Adipose tissue (tissue), 3 donors: ENCODE data around the gene DENND1A. TPM values are rescaled to one million over a fixed set of nuclear protein-coding genes. Genes with fewer than 3 reads are reported as not detected.
"Not testable (repeated sequence)": the region's sequence is repeated elsewhere in the genome, so short reads cannot be mapped to it uniquely, and the experiment has no call there.

Experiments
- H3K27ac ChIP-seq: one replicate; pipeline ENCODE4 v1.5.1; 2013; ENCODE audit warnings: low read depth, low read length
- WGBS, 3 donors: extraction: QIAGEN DNeasy Blood & Tissue Kit; methylation state at CpG; one replicate each; pipeline ENCODE4 v1.1.7; 2013; 5-methylcytosine and 5-hydroxymethylcytosine counted together
- polyA plus RNA-seq, 3 donors: library from polyadenylated mRNA; stranded (reverse); fragments of 200-250 nt; gene quantifications; one replicate each; pipeline ENCODE4 v1.2.3, GENCODE V29; 2013
- donor health status: healthy with polysubstance abuse.
- donor health status: Bipolar disorder and iron deficiency.
- donor health status: healthy.

Gene DENND1A
- polyA plus RNA-seq, 3 donors: 3.3 to 12.9 (median 9.4) TPM

- 95 to 97% (median 97%) methylated on average over 22 of the region's 22 CpGs for WGBS, 3 donors
- no peak overlapping the region for H3K27ac ChIP-seq
Observed at GRCh38 chr9:123432331-123433236, 497.3 kb downstream of the DENND1A start.

GRCh38 chr9:123431581-123431980 lies 498.3 kb downstream of the DENND1A start:
- WGBS, 3 donors: 88 to 94% (median 89%) methylated on average over 2 of the region's 2 CpGs
- H3K27ac ChIP-seq: no peak overlapping the region

DNA sequence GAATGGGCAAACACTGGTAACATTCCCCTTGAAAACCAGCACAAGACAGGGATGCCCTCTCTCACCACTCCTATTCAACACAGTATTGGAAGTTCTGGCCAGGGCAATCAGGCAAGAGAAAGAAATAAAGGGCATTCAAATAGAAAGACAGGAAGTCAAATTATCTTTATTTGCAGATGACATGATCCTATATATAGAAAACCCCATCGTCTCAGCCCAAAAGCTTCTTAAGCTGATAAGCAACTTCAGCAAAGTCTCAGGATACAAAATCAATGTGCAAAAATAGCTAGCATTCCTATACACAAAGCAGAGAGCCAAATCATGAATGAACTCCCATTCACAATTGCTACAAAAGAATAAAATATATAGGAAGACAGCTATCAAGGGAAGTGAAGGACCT lies 501.5 kb downstream of the DENND1A start:
- 48 to 75% (median 67%) methylated on average over 1 of the region's 1 CpG for WGBS, 3 donors
- H3K27ac ChIP-seq: not testable (repeated sequence)

DNA sequence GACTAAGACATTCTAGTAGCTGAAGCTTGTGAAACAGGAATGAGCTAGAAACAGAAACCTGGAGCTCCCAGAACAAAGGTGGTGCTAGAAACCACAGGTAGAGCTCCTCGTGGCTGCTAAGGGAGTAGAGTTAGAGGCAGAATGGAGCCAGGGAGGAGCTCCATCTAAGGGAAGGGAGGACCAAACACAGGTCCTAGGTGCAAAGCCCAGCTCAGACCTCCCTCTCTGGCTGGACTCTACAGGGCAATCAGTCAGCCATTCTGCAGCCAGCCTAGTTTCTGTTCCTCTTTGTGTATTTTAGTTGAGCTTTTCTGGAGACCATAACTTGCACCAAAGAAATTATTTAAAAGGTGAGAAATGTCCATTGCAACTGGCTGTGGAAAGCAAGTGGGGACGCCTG lies 503.5 kb downstream of the DENND1A start:
- H3K27ac ChIP-seq: no peak overlapping the region
- 83 to 92% (median 88%) methylated on average over 2 of the region's 2 CpGs for WGBS, 3 donors

- WGBS, 3 donors: 86 to 93% (median 93%) methylated on average over 6 of the region's 6 CpGs
- no peak overlapping the region for H3K27ac ChIP-seq
Observed at GRCh38 chr9:123425836-123426365, 504.0 kb downstream of the DENND1A start.

DNA sequence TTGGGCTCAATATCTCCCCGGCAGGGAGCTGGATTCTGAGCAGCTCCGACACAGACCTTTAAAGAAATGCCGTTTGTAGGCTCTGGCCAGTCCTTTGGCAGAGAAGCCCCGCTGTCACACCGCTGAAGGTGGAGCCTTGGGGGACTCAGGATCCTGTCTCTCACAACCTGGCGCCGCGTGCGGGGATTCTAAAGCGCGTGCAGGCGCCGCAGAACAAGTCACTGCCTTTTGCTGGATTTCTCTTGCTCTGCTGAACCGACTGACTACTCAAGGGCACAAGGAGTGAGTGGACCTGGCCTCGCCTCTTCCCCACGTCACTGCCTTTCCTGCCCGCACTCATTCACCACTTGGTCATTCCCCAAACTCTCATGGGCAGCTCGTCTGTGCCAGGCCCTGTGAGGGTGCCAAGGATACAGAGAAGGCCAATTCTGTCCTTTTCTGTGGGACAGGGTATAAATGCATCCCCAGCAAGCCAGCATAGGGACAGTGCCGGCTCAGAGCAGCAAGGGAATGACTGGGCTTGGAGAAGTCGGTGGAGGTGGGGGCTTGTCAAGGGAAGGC lies 504.6 kb downstream of the DENND1A start:
- WGBS, 3 donors: 86 to 90% (median 88%) methylated on average over 20 of the region's 20 CpGs
- no peak overlapping the region for H3K27ac ChIP-seq

DNA sequence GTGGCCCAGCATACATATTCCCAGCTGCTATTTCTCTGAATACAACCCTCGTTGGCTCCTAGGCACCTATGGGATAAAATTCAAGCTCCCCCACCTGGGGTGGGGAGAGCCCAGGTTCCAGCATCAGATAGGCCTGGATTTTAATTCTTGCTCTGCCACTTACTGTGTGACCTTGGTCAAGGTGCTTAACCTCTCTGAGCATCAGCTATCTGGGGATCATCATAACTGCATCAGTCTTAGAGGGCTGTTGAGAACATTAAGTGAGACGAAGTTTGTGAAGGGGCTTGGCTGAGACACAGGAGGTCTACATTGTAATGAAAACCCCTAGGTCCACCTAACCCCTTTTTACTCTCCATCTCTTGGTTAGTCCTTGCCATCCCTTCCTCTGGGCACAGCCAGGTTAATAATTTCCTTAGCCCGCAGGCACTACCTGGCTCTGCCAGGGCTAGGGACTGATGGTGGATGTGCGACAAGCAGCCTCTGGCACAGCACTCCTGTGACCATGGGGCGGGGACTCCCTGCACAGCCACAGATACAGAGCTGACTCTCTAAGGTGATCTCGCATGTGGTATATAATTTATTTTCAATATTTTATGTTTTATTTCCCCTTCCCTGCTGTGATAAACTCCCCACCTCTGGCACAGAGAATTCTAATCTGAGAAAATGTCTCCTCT lies 505.2 kb downstream of the DENND1A start:
- WGBS, 3 donors: 93 to 96% (median 95%) methylated on average over 6 of the region's 6 CpGs
- H3K27ac ChIP-seq: no peak overlapping the region

DNA sequence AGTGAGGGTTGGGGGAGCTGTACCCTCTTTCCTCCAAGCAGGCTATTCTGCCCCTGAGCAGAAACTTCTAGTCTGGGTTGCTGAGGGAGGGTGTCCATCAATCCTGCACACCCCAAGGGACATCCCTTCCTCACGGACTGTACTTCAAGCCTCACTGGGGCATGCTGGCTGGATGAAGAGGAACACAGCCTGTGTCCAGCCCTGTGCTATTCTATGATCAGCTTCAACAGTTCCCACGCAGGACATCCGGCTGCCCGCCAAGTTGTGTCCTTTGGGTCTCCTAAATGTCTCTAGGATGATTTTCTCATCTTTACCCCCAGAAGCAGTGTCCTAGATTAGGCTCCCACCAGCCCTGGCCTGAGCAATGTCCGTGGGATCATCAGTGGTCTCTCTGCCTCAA lies 505.8 kb downstream of the DENND1A start:
- 76 to 91% (median 89%) methylated on average over 5 of the region's 5 CpGs for WGBS, 3 donors

GRCh38 chr9:123423311-123423640 lies 506.6 kb downstream of the DENND1A start:
- no peak overlapping the region for H3K27ac ChIP-seq
- 78 to 90% (median 88%) methylated on average over 8 of the region's 8 CpGs for WGBS, 3 donors

More for the DNA sequence above, 505.8 kb downstream of the DENND1A start:
- H3K27ac ChIP-seq: no peak overlapping the region

- WGBS, 3 donors: 88 to 93% (median 91%) methylated on average over 21 of the region's 21 CpGs
Observed at GRCh38 chr9:123422635-123423310, 507.2 kb downstream of the DENND1A start.

GRCh38 chr9:123421801-123422455 lies 508.0 kb downstream of the DENND1A start:
- 84 to 92% (median 92%) methylated on average over 8 of the region's 8 CpGs for WGBS, 3 donors
- no peak overlapping the region for H3K27ac ChIP-seq

More at GRCh38 chr9:123422635-123423310, 507.2 kb downstream of the DENND1A start:
- H3K27ac ChIP-seq: no peak overlapping the region

DNA sequence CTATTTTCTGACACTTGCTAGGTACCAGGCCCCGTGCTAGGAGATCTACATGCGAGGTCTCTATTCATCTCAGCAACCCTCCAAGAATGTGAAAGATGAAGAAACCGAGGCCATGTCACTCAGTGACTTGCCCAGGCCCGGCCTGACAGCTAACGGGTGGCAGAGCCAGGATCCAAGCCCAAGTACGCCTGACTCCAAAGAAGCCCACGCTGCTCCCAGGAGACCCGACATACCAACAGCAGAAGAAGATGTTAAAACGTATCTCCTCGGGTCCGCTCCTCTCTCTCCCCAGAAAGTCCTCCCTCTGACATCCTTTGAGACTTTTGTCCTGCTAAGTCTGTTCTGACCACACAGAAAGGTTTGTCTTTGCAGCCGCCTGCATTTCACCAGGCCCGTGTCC lies 508.7 kb downstream of the DENND1A start:
- H3K27ac ChIP-seq: no peak overlapping the region

GRCh38 chr9:123420592-123421111 lies 509.3 kb downstream of the DENND1A start:
- 62 to 79% (median 71%) methylated on average over 15 to 17 of the region's 17 CpGs for WGBS, 3 donors
- H3K27ac ChIP-seq: no peak overlapping the region

More for the DNA sequence above, 508.7 kb downstream of the DENND1A start:
- 90 to 92% (median 90%) methylated on average over 13 of the region's 13 CpGs for WGBS, 3 donors

GRCh38 chr9:123419721-123420591 lies 510.0 kb downstream of the DENND1A start:
- H3K27ac ChIP-seq: no peak overlapping the region
- WGBS, 3 donors: 89 to 90% (median 89%) methylated on average over 31 of the region's 31 CpGs

DNA sequence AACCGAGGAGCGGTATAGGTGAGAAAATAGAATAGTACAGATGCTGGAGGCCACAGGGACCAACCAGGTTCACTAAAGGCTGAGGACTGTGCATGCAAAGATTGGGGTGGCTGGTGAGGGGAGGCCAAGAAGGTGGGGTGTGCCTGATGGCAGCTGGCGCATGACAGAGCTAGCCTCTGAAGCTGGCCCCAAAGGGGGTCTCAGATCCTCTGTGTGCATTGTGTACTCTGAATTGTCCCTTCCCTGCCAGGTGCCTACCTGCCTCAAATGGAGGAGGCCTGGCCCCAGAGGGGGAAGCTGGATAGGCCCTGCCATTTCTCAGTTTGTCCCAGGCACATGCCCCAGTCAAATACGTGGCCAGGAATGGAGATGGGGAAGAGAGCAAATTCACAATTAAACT lies 510.8 kb downstream of the DENND1A start:
- WGBS, 3 donors: 74 to 97% (median 97%) methylated on average over 4 of the region's 4 CpGs

DNA sequence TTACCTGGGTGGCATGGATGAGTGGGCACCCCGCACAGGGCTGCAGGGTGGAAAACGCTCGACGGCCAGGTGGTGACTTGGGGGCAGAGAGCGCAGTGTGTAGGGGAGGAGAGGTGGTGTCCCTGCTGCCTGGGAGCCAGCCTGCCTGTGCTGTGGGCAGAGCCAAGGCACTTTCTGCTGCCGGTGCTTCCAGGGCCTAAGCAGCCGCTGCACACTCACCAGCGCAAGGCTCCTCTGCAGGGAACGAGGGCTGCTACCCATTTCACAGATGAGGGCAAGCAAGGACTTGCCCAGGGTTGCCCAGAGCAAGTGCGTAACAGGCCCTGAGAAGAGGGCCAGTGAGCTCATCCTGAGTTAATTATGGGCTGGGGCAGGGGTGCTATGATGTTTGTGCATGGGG lies 511.4 kb downstream of the DENND1A start:
- H3K27ac ChIP-seq: no peak overlapping the region
- 91 to 95% (median 94%) methylated on average over 10 of the region's 10 CpGs for WGBS, 3 donors

More for the DNA sequence above, 510.8 kb downstream of the DENND1A start:
- H3K27ac ChIP-seq: no peak overlapping the region

DNA sequence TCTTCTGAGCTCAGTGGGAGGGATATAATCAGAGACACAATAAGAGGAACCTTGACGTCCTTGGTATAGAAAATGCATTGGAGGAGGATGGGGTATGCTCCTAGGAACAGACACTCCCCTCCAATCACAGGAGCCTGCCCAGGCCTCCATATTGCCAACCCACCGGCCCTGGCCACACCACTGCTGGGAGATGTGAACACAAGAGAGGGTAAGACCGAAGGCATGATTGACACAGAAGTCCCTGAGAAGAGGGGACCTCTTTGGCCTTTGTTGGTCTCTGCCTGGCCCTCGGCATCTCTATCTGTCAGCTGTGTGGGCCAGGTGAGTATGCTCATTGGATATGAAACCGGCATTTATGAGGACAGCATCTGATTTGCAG lies 511.9 kb downstream of the DENND1A start:
- 97 to 98% (median 97%) methylated on average over 5 of the region's 5 CpGs for WGBS, 3 donors

More for the DNA sequence above, 511.9 kb downstream of the DENND1A start:
- no peak overlapping the region for H3K27ac ChIP-seq
